ENCODE results near the gene AMOTL2. TPM values are rescaled to one million over a fixed set of nuclear protein-coding genes. Genes with fewer than 3 reads are reported as not detected.

The AMOTL2 gene
- total RNA-seq (2014; rRNA removed; shearing (Covaris generic)) = 99.8 and 102 TPM in 2 replicates

GRCh38 chr3:134374105-134374790 lies at the start of gene AMOTL2:
AMOTL2 (minus strand) TSS chr3:134374447; CDS start chr3:134371433, 3,014 bp downstream.
- DNase-seq (ENCODE audit: low read depth) = peak; percentile 98

- peak; percentile 68 for DNase-seq (ENCODE audit: low read depth)
These were observed 48.9 kb upstream of the AMOTL2 start for GRCh38 chr3:134423153-134423552.

- no peak for DNase-seq (ENCODE audit: low read depth)
These were observed 45.7 kb upstream of the AMOTL2 start for GRCh38 chr3:134419960-134420321.

GRCh38 chr3:134419214-134419959 lies 45.1 kb upstream of the AMOTL2 start:
- no peak for DNase-seq (ENCODE audit: low read depth)

GRCh38 chr3:134409041-134409440 lies 34.8 kb upstream of the AMOTL2 start:
- DNase-seq (ENCODE audit: low read depth) = no peak

- no peak for DNase-seq (ENCODE audit: low read depth)
These were observed 33.0 kb upstream of the AMOTL2 start for GRCh38 chr3:134407239-134407625.

- DNase-seq (ENCODE audit: low read depth) = no peak
These were observed 32.3 kb upstream of the AMOTL2 start for GRCh38 chr3:134406331-134407238.

GRCh38 chr3:134404366-134404885 lies 30.2 kb upstream of the AMOTL2 start:
- no peak for DNase-seq (ENCODE audit: low read depth)

- DNase-seq (ENCODE audit: low read depth) = no peak
These were observed 23.5 kb upstream of the AMOTL2 start for GRCh38 chr3:134397755-134398154.

GRCh38 chr3:134395103-134395502 lies 20.9 kb upstream of the AMOTL2 start:
- no peak for DNase-seq (ENCODE audit: low read depth)

GRCh38 chr3:134394380-134394779 lies 20.1 kb upstream of the AMOTL2 start:
- no peak for DNase-seq (ENCODE audit: low read depth)

GRCh38 chr3:134393074-134393473 lies 18.8 kb upstream of the AMOTL2 start:
- DNase-seq (ENCODE audit: low read depth) = no peak

GRCh38 chr3:134392336-134392983 lies 18.2 kb upstream of the AMOTL2 start:
- DNase-seq (ENCODE audit: low read depth) = no peak

- no peak for DNase-seq (ENCODE audit: low read depth)
These were observed 15.6 kb upstream of the AMOTL2 start for GRCh38 chr3:134389865-134390264.

GRCh38 chr3:134388788-134389485 lies 14.7 kb upstream of the AMOTL2 start:
- DNase-seq (ENCODE audit: low read depth) = no peak

- DNase-seq (ENCODE audit: low read depth) = no peak
These were observed 14.0 kb upstream of the AMOTL2 start for GRCh38 chr3:134388292-134388691.

GRCh38 chr3:134387293-134387692 lies 13.0 kb upstream of the AMOTL2 start:
- DNase-seq (ENCODE audit: low read depth) = no peak

- DNase-seq (ENCODE audit: low read depth) = no peak
These were observed 10.7 kb upstream of the AMOTL2 start for GRCh38 chr3:134384963-134385362.

- DNase-seq (ENCODE audit: low read depth) = no peak
These were observed 7.7 kb upstream of the AMOTL2 start for GRCh38 chr3:134381831-134382442.

GRCh38 chr3:134381076-134381475 lies 6.8 kb upstream of the AMOTL2 start:
- DNase-seq (ENCODE audit: low read depth) = no peak

Data from Daoy (cell line).